Parathyroid adenoma (tissue), 2 donors: ENCODE results near the gene TSPAN5.

Experiments used
- H2AFZ ChIP-seq: fragments of 300-600 bp; sonication (generic); one replicate; pipeline ENCODE4 v1.7.0; 2017; ENCODE audit warnings: antibody characterized with exemption, mild to moderate bottlenecking
- H3K27ac ChIP-seq: fragments of 300-600 bp; sonication (generic); one replicate; pipeline ENCODE4 v1.7.0; 2017
- H3K27me3 ChIP-seq: fragments of 300-600 bp; sonication (generic); one replicate; pipeline ENCODE4 v1.7.0; 2017; ENCODE audit warnings: low read length; ENCODE audit not compliant: control insufficient read depth, insufficient read depth
- H3K36me3 ChIP-seq: fragments of 300-600 bp; sonication (generic); one replicate; pipeline ENCODE4 v1.7.0; 2017; ENCODE audit warnings: low read length; ENCODE audit not compliant: control insufficient read depth, insufficient read depth
- H3K4me1 ChIP-seq: fragments of 300-600 bp; sonication (generic); one replicate; pipeline ENCODE4 v1.7.0; 2017; ENCODE audit warnings: control low read depth
- H3K4me2 ChIP-seq: fragments of 300-600 bp; sonication (generic); one replicate; pipeline ENCODE4 v1.7.0; 2017; ENCODE audit warnings: low read length
- H3K4me3 ChIP-seq: fragments of 300-600 bp; sonication (generic); one replicate; pipeline ENCODE4 v1.7.0; 2017; ENCODE audit warnings: low read depth, low read length
- H3K79me2 ChIP-seq: fragments of 300-600 bp; sonication (generic); one replicate; pipeline ENCODE4 v1.7.0; 2017; ENCODE audit warnings: control low read depth
- H3K9ac ChIP-seq: fragments of 300-600 bp; sonication (generic); one replicate; pipeline ENCODE4 v1.7.0; 2017; ENCODE audit warnings: mild to moderate bottlenecking
- H3K9me3 ChIP-seq: fragments of 300-600 bp; sonication (generic); one replicate; pipeline ENCODE4 v1.7.0; 2017; ENCODE audit warnings: low read length; ENCODE audit not compliant: control insufficient read depth
- CTCF ChIP-seq: fragments of 300-600 bp; sonication (generic); IDR thresholded peaks from one replicate; pipeline ENCODE4 v1.7.0; 2017; ENCODE audit warnings: antibody characterized with exemption, mild to moderate bottlenecking
- donor health status: primary hyperparathyroidism.

TSPAN5 gene

GRCh38 chr4:98639523-98639922, 18.9 kb downstream of the TSPAN5 start:
- no peaks in the 10 kb centered on the region for H3K4me1 ChIP-seq
- H3K36me3 ChIP-seq, result no peaks in the 10 kb centered on the region
- no peak overlapping the region for H3K4me3 ChIP-seq
- no peak for TF ChIP-seq CTCF
- no peak overlapping the region for H3K27ac ChIP-seq
- H3K27me3 ChIP-seq, result no peaks in the 10 kb centered on the region
- no peak overlapping the region for H3K9ac ChIP-seq
- H3K79me2 ChIP-seq, result no peaks in the 10 kb centered on the region
- H3K4me2 ChIP-seq, result no peak overlapping the region
- no peak overlapping the region for H2AFZ ChIP-seq
- no peaks in the 10 kb centered on the region for H3K9me3 ChIP-seq

GRCh38 chr4:98639108-98639507, 19.3 kb downstream of the TSPAN5 start:
- H3K4me2 ChIP-seq, result no peak overlapping the region
- no peaks in the 10 kb centered on the region for H3K9me3 ChIP-seq
- H3K27me3 ChIP-seq, result no peaks in the 10 kb centered on the region
- no peak for TF ChIP-seq CTCF
- H3K9ac ChIP-seq, result no peak overlapping the region
- H3K79me2 ChIP-seq, result no peaks in the 10 kb centered on the region
- H3K27ac ChIP-seq, result no peak overlapping the region
- H3K4me3 ChIP-seq, result no peak overlapping the region
- no peaks in the 10 kb centered on the region for H3K4me1 ChIP-seq
- no peaks in the 10 kb centered on the region for H3K36me3 ChIP-seq
- H2AFZ ChIP-seq, result no peak overlapping the region

GRCh38 chr4:98638661-98639060, 19.8 kb downstream of the TSPAN5 start:
- H3K79me2 ChIP-seq, result no peaks in the 10 kb centered on the region
- H3K27ac ChIP-seq, result no peak overlapping the region
- H3K4me1 ChIP-seq, result no peaks in the 10 kb centered on the region
- no peak for TF ChIP-seq CTCF
- no peak overlapping the region for H2AFZ ChIP-seq
- no peaks in the 10 kb centered on the region for H3K9me3 ChIP-seq
- H3K9ac ChIP-seq, result no peak overlapping the region
- H3K4me2 ChIP-seq, result no peak overlapping the region
- no peak overlapping the region for H3K4me3 ChIP-seq
- no peaks in the 10 kb centered on the region for H3K36me3 ChIP-seq
- no peaks in the 10 kb centered on the region for H3K27me3 ChIP-seq

GRCh38 chr4:98634061-98634460, 24.4 kb downstream of the TSPAN5 start:
- no peaks in the 10 kb centered on the region for H3K79me2 ChIP-seq
- no peaks in the 10 kb centered on the region for H3K4me1 ChIP-seq
- no peaks in the 10 kb centered on the region for H3K27me3 ChIP-seq
- H3K4me2 ChIP-seq, result no peak overlapping the region
- TF ChIP-seq CTCF, result no peak
- H3K36me3 ChIP-seq, result no peaks in the 10 kb centered on the region
- no peak overlapping the region for H3K4me3 ChIP-seq
- no peak overlapping the region for H2AFZ ChIP-seq
- H3K27ac ChIP-seq, result no peak overlapping the region
- H3K9ac ChIP-seq, result no peak overlapping the region
- no peaks in the 10 kb centered on the region for H3K9me3 ChIP-seq

- H3K4me1 ChIP-seq, result no peaks in the 10 kb centered on the region
- no peak for TF ChIP-seq CTCF
- H3K27me3 ChIP-seq, result no peaks in the 10 kb centered on the region
- H2AFZ ChIP-seq, result no peak overlapping the region
- H3K79me2 ChIP-seq, result no peaks in the 10 kb centered on the region
- H3K9ac ChIP-seq, result no peak overlapping the region
- H3K9me3 ChIP-seq, result no peaks in the 10 kb centered on the region
- no peak overlapping the region for H3K4me3 ChIP-seq
- H3K36me3 ChIP-seq, result no peaks in the 10 kb centered on the region
- H3K4me2 ChIP-seq, result no peak overlapping the region
- H3K27ac ChIP-seq, result no peak overlapping the region
Measured at GRCh38 chr4:98633159-98633558, 25.3 kb downstream of the TSPAN5 start.
